Coronary artery (tissue), 2 donors: ENCODE results near the gene LRRC26.

Experiments used
- DNase-seq: peaks from one replicate; pipeline ENCODE4 v3.0.0-alpha.2; 2017; ENCODE audit warnings: low spot score
- H3K27ac ChIP-seq, 2 donors: fragments of 200-600 bp; sonication (generic); one replicate each; pipeline ENCODE4 v1.5.1; 2016 to 2019
- H3K4me3 ChIP-seq: fragments of 200-600 bp; sonication (generic); 2 replicates; pipeline ENCODE4 v1.5.1; 2016; ENCODE audit warnings: mild to moderate bottlenecking, moderate library complexity
- CTCF ChIP-seq: fragments of 200-600 bp; sonication (generic); IDR thresholded peaks from one replicate; pipeline ENCODE4 v1.5.1; 2019; ENCODE audit warnings: antibody characterized with exemption

The LRRC26 gene

GRCh38 chr9:137174722-137175293 lies 5.0 kb upstream of the LRRC26 start:
- no peak overlapping the region for H3K4me3 ChIP-seq
- DNase-seq: no peak
- TF ChIP-seq CTCF: no peak
- no peak overlapping the region for H3K27ac ChIP-seq

DNA sequence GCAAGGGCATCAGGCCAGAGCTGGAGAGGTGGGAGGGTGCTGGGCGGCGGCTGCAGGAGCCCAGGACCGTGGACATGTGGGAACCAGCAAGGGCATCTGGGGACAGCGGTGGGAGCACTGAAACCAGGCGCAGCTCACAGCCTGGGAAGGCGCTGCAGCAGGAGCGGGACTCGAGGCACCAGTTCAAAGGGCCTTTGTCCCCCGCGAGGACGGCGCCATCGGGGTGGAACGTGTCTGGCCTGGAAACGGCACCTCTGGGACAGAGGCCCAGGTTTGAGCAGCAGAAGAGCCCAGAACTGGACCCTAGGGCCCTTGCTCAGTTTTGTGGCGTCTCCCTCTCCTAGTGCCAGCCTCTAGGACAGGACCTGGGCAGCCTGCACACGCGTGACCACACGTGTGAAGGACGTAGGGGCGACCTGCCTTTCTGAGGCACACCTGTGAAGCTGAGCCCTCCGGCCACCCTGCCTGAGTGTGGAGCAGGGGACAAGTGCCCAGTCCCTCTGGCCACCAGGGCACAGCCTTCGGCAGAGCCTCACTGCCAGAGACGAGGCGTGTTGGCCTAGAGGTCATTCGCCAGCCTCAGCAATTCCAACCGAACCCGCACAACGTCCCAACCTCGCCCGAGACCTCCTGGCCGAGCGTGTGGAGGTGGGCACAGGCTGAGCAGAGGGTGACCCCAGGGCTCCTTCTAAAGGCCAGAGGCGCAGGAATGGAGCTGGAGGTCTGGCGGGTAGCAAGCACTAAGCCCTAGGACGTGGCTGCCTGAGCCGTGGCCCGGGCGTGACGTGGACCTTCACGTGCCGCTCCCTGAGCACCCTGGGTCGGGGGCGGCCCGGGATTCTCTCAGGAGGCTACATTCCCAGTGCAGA lies 4.2 kb upstream of the LRRC26 start:
- Histone ChIP-seq H3K27ac (no peak overlapping the region), H3K4me3 (no peak overlapping the region)
- TF ChIP-seq CTCF: no peak
- DNase-seq: no peak

- no peak overlapping the region for H3K27ac ChIP-seq
- DNase-seq: no peak
Measured at GRCh38 chr9:137172901-137173795, 3.3 kb upstream of the LRRC26 start.

DNA sequence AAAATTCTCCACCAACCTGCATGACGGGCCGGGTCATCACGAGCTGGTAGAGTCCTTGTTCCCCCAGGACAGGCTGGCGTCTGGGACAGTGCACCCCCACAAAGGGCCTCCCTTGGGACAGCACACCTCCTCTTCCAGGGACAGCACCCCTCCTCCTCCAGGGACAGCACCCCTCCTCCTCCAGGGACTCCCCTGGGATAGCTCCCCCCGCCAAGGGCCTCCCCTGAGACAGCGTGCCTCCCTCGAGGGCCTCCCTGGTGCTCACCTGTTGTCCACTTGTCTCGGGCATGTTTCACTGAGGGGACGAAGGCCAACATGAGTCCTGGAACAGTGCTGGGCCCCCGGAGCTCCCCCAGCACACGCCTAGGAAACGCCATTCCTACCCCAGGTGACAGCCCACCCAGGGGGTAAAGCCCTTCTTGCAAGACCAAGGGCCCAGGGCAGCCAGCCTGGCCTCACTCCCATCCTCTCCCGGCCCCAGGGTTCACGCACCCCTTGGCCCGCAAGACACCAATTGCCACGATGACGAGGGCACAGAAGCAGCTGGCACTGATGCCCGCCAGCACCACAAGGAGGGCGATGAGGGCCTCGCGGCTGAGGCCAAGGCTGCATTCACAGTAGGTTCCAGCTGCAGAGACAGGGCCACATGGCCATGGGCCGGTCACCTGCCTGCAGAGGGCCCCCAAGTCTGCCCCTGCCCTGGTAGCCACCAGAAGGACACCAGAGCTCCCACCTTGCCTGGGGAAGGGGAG lies 1.5 kb upstream of the LRRC26 start:
- DNase-seq: no peak
- Histone ChIP-seq H3K27ac (no peak overlapping the region), H3K4me3 (no peak overlapping the region)
- no peak for TF ChIP-seq CTCF

More at GRCh38 chr9:137172901-137173795, 3.3 kb upstream of the LRRC26 start:
- no peak overlapping the region for H3K4me3 ChIP-seq
- no peak for TF ChIP-seq CTCF

DNA sequence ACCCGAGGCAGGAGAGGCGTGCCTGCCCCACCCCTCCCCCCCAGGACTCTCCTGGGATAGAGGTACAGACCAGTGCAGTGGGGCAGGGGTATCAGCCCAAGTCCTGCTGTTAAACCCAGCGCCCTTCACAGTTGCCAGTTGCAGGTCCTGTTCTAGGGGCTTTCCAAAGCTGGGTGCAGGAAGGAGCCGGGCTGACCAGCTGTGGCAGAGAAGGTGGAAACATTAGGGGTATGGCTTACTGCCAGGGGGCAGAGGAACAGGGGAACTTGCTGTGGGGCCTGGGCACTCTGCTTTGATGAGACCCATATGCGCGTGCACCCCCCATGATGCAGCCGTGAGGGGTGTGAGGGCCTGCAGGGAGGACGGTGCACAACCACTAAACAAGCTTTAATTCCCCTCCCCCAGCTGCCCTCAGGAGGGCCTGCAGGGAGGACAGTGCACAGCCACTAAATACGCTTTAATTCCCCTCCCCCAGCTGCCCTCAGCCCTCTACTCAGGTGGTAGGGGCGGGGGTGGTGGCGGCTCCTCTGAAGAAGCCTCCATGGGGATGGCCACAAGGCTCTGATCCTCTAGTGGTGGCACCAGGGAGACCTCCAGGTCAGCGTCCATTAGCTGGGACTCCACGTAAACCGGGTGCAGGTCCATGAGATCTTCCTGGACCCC lies 766 bp upstream of the LRRC26 start:
- no peak for DNase-seq
- no peak for TF ChIP-seq CTCF
- Histone ChIP-seq H3K4me3 (no peak overlapping the region), H3K27ac (no peak overlapping the region)
